Hindlimb muscle (tissue), 1 donor: ENCODE results near the gene AMOTL1. TPM values are rescaled to one million over a fixed set of nuclear protein-coding genes. Genes with fewer than 3 reads are reported as not detected.

Experiments used
- DNase-seq: peaks from one replicate; pipeline ENCODE4 v3.0.0-alpha.2; 2013
- polyA plus RNA-seq: library from polyadenylated mRNA; unstranded; fragments of 120-200 nt; gene quantifications from one replicate; pipeline ENCODE4 v1.2.1, GENCODE V29; 2013; ENCODE audit not compliant: insufficient read length

The AMOTL1 gene, protein sequence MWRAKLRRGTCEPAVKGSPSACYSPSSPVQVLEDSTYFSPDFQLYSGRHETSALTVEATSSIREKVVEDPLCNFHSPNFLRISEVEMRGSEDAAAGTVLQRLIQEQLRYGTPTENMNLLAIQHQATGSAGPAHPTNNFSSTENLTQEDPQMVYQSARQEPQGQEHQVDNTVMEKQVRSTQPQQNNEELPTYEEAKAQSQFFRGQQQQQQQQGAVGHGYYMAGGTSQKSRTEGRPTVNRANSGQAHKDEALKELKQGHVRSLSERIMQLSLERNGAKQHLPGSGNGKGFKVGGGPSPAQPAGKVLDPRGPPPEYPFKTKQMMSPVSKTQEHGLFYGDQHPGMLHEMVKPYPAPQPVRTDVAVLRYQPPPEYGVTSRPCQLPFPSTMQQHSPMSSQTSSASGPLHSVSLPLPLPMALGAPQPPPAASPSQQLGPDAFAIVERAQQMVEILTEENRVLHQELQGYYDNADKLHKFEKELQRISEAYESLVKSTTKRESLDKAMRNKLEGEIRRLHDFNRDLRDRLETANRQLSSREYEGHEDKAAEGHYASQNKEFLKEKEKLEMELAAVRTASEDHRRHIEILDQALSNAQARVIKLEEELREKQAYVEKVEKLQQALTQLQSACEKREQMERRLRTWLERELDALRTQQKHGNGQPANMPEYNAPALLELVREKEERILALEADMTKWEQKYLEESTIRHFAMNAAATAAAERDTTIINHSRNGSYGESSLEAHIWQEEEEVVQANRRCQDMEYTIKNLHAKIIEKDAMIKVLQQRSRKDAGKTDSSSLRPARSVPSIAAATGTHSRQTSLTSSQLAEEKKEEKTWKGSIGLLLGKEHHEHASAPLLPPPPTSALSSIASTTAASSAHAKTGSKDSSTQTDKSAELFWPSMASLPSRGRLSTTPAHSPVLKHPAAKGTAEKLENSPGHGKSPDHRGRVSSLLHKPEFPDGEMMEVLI
- polyA plus RNA-seq, result 50.6 TPM

DNA sequence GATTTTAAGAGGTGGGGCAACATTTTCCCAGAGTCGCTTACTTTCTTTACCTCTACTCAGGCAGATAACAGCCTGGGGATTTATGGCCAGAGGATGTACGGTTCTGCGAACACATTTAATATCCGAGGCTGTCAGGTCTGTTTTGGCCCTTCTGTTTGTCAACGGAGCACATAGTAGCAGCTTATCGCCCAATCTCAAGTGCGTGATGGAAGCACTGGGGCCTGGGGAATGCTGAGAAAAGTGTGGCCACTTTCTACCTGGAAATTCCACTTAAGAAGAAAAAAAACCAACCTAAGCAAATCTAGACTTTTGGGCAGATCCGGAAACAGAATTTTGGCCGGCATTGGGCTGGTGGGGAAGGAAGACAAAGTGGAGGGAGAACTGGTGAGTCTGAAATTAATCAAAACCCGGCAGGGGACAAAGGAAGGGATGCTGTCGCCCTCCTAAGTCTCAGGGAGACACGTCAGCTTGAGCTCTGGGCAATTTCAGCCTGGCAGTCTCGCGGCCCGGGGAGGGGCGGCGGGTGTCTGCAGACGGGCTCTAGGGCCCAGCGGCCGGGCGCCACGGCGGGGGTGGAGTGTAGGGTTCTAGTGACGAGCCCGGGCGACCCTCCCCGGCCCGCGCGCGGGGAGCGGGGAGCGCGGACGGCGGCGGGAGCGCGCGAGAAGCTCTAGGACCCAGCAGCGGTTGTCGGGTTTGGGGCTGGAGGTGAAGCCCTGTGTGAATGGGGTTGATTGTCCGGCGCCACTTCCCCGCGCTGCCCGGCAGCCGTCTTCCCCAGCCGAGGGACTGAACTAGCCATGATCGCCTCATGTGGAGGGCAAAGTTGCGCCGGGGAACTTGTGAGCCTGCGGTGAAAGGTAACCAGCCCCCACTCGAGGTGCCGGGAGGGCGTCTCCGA lies at the start of gene AMOTL1:
AMOTL1 (plus strand) TSS at position 656 of the 901 bp plus-strand sequence; CDS start at position 812, 156 bp downstream.
- DNase-seq, result peak; percentile 93

DNA sequence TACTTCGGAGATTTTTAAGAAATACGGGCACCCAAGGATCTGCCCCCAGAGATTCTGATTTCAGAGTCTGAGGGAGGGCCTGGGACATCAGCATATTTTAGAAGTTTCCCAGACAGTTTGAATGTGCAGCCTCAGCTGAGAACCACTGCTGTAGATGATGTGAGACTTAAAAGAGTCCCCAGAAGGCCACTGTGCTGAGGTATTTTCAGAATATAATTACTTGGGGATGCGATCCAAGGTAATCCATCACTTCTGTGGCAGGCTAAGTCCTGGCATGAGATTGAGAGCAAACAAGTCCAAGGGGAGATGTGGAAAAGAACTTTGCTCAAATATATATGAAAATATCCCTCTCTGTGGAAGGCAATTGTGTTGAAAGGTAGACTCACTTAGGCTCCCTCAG lies 48.3 kb upstream of the AMOTL1 start:
- DNase-seq, result no peak

DNA sequence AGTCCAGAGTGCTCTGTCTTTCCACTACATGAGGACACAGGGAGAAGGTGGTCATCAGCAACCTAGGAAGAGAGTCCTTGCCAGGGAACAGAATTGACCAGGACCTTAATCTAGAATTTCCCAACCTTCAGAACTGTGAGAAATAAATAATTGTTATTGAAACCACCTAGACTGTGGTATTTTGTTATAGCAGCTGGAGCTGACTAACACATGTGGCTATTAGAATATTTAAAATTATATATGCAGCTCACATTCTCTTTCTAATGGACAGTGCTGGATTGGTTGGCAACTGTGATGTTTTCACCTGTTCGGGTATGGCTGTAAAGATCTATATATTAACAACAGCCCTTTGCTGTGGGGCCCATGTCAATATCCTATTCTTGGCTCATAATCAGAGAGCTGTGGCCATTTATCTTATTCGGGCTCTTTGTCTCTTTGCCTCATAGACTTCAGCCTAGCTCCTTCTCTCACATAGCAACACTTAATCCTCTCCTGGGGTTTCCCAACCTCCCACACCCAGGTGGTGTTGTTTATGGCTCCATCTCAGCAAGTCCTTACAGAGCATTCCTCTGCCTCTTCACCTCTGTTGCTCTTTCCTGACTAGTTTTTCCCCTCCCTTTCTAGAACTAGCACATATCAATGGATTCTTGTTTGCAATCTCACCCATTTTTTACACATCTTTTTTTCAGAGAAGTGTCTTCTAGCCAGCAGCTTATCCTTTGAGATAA lies 46.4 kb upstream of the AMOTL1 start:
- no peak for DNase-seq

DNA sequence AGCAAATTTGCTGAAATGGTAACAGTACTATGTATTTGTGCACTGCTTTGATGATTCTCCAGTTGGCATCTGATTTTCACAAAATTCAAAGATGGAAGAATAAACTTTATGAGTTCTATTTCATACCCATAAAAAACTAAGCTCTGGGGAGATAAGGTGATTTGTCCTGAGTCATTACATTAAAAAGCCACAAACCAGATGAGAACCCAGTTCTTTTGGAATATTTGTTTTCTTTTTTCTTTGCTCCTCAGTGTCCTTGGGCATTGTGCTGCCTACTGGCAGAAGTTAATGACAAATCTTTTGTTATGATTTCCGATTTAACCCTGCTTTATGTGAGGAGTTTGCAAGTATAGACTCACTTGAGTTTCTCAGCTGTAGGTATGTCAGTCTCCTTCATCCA lies 45.4 kb upstream of the AMOTL1 start:
- DNase-seq, result no peak

DNA sequence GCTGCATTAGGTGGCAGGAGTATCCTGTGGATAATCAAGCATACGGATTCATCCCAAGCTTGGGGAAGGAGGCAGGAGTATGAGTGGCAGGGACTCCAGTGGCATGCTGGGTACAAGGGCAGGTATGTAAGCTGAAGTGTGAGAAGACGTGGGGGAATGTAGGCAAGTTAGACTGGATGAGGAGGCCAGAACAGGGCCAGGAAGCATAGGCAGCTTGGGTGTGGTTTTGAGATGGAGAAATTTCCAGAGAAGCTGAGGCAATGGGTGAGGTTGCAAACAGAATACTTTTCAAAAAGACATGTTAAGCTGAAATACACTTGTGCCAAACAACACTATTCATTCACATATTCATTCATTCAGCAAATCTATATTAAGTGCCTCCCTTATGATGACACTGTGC lies 43.1 kb upstream of the AMOTL1 start:
- no peak for DNase-seq

DNA sequence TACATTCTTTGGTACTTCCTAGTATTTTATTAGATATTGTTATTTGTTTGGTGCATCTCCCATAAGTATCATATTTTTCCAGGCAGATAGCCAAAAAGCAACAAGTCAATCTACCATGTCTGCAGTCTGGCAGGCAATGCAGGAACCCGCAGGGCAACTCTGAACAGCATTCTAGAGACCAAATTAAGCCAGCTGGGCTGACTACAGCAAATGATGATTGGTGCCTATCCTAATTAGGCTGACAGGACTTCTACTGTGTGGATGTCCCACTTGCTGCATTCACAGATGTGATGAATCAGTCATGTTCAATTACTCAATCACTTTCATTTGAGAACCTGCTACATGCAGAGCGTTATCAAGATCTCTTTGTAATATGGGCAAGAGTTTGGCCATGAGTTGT lies 40.3 kb upstream of the AMOTL1 start:
- no peak for DNase-seq

DNA sequence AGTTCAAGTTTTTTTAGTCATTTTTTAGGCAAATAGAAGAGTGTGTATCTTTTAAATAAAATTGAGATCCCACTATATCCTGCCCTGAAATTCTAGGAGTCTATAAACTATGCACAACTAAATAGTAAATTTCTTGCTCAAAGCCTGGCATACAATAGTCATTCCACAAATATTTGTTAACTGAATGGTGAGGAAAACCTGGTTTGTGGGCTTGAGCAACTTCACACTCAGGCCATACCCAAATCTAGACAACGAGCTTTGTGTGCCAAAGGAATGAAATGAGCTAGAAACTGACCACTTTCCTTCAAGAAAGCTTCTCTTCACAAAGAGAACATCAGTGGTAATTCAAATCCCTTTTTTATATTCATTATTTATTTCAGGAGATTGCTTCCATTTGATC lies 39.6 kb upstream of the AMOTL1 start:
- no peak for DNase-seq

DNA sequence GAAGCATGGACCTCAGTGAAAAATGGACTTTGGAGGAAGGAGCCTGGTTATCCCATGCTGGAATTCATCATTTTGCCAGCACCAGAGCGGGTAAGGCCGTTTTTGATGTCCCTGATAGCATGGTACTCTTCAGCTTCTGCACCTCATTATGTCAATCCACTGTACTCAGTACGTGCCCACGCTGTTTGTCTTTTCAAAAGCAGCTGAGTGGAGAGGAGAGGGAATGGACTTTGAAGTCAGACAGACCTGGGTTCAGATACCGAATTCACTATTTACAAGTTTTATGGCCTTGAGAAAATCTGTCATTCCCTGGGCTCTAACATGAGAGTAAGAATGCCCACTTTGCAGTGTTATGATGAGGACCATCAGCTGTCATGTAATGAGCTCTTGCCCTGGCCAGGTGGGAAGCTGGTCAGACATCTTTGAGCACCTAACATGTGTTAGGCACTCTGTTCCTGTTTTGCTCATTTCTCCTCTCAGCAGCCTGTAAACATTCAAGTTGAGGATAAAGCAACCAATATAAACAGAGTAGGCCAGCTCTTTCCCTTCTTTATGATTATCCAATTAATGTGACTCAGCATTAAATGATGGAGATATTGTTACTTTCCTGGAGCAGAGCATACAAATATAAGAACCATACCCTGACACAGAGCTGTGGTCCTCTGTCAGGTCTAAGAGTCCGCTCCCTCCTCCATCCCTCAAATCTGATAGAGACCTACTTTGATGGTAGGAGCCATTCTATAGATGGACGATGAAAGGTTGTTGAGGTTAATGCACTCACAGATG lies 39.0 kb upstream of the AMOTL1 start:
- no peak for DNase-seq

DNA sequence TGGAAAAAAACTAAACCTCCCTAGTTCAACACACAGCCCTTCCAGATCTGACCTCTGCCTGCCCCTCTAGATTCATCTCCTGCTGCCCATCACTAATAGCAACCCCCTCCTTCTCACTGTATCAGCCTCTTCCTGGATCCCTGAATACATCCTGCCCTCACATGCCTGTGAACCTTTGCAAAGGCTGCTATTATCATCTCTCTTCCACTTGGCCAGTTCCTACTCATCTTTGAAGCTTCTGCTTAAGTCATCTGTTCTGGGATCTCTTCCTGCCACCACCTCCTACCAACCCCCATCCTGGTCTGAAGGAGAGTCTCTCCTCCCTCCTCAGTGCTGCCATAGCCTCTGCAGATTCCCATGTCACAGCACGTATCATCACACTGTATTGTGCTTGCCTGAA lies 38.0 kb upstream of the AMOTL1 start:
- DNase-seq, result no peak

DNA sequence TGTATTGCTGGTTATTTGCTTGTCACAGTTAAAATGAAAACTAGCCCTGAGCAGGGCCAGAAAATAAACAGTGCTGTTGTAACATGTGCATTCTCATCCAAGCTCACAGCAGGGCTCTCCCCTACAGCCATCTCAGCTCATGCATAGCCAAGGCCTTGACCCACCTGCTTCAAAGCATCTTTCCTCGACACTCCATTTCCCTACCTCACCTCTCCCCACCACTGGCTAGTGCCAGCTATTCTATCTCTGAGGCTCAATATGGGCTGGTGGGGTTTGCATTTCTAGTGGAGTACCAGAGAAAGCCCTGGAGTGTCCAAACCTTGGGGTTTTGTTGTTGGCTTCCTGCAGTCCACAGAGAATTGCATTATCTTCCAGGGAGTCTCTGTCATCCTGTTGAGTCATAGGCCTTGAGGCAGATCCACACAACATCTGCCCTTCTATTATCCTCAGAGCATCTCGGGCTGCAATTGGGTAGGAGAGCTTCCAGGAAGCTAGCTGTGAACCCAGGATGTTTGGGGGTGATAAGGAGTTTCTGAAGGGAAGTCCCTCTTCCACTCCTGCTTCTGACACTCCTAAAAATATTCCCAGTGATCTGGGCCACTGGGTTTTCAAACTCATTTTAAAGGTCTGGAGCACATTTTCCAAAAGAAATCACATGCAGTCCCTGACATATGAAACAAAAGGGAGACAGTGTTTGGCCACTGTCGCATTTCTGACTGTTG lies 36.1 kb upstream of the AMOTL1 start:
- no peak for DNase-seq

DNA sequence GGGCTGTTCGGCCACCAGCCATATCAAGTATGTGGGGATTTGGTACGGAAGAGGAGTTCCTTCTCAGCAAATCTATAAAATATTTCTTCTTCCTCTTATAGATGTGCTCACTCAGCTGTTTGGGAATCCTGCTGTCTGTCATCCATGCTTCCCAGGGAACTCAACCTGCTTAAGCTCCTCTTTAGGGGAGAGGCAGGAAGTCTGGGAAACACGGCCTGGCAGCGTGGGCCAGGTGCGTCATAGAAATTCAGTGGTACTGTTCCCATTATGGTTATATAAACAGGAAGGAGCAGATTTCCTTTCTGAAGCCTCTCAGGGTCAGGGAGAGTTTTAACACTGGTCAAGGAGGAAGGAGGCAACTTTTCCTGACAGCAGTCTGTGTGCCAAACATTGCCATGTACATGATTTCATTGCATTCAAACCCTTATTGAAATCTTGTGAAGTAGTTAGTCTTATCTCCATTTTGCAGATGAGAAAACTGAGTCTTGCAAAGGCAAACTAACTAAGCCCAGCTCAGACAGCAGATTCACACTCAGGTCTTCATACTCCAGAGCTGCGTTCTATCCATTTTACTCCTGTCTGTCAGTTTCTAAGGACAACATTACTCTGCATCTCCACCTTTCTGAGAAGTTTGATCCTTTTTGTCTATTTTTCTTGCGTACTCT lies 35.4 kb upstream of the AMOTL1 start:
- peak; percentile 36 for DNase-seq

DNA sequence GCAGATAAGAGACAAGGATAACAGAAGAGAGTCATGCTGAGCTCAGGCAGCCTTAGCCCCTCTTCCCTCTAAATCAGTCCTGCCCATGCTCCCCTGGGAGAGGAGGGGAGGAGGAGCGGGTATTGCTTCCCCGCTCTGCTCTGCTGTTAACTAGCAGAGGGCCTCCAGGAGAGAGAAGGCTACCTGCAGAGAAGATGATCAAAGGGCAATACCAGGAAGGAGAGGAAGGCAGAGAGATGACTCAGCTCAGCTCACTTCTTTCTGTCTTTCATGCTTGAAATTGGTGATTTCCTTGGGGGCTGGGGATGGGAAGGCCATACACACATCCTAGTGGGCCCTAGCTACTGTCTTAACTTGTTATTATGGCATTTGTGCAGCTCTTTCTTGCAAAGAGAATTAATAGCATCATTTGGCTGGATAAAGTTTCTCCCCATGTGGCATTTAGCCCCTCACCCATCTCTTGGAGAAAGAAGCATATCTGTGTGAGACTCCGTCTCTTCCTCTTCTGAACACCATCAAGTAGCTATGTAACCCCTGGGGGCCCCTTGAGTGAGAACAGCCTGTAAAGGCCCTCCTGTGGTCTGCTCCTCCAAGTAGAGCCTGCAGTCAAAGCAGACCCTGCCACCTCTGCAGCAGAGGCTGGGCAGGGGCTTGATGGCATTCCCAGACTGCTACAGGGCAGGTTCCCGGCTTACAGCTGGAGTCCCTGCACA lies 33.4 kb upstream of the AMOTL1 start:
- DNase-seq, result no peak

DNA sequence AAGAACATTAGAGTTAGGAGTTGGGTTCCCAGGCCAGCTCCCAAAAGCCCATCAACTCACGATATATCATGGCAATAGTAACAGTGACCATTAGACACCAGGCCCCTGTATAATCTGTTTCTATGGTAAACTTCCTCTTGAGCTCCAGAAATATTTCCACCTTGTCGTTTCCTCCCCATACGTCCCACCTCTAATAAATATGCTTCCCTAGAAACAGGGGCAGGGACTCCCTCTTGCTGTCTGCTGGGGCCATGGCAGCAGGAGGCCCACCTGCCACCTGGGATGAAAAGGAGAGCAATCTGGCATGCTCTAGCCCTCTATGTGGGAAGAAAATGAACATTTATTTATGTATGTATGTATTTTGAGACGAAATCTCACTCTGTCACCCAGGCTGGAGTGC lies 32.2 kb upstream of the AMOTL1 start:
- no peak for DNase-seq

DNA sequence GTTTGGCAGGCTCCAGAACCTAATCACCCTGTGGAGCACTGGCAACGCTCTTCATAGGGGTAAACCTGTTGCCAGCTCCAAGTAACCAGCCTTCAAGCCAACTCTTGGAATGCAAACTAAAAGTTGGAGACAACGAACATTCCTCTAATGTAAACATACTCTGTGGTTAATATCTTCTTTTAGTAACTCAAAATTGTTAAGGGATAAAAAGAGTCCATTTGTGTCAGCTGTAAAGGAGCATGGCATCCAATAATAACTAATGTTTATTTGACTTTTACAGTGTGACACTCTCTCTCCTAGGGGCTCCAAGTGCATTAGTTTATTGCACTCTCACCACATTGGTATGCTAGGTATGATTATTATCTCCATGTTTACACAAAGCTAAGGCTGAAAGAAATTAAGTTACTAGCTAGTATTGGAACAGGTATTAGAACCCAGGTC lies 31.0 kb upstream of the AMOTL1 start:
- DNase-seq, result no peak

DNA sequence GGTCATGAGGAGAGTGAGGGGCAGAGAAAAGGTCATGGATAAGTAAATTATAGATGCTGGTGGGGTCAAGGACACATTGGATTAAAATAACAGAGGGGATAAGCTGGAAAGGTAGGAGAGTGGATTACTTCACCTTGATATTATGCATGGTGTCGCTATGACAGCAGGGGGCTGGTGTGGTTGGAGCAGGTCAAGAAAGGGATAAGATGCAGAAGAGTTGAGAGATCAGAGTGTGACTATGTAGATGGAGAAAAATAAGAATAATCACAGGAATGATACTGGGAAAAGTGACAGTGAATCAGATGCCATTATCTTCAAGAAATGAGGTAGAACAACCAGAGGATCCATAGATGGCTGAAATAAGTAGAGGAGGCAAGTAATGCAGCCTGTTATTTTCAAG lies 29.4 kb upstream of the AMOTL1 start:
- no peak for DNase-seq

DNA sequence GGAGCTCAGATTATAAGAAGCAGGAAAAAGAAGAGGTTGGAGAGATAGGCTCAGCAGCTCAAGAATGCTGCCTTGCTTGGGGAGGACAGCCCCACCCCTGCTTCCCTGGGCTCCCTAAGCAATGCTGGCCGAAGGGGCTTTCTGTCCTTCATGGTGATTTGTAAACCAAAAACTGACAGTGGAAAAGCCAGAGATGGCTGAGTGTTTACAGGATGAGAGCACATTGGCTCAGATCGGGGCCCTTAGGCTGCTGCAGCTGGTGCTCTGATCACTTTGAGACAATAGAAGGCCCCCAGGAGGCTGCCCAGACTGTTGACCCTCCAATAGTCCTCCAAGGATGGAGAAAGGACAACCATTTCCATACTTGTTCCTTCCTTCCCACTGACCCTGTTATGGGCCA lies 28.8 kb upstream of the AMOTL1 start:
- DNase-seq, result no peak

DNA sequence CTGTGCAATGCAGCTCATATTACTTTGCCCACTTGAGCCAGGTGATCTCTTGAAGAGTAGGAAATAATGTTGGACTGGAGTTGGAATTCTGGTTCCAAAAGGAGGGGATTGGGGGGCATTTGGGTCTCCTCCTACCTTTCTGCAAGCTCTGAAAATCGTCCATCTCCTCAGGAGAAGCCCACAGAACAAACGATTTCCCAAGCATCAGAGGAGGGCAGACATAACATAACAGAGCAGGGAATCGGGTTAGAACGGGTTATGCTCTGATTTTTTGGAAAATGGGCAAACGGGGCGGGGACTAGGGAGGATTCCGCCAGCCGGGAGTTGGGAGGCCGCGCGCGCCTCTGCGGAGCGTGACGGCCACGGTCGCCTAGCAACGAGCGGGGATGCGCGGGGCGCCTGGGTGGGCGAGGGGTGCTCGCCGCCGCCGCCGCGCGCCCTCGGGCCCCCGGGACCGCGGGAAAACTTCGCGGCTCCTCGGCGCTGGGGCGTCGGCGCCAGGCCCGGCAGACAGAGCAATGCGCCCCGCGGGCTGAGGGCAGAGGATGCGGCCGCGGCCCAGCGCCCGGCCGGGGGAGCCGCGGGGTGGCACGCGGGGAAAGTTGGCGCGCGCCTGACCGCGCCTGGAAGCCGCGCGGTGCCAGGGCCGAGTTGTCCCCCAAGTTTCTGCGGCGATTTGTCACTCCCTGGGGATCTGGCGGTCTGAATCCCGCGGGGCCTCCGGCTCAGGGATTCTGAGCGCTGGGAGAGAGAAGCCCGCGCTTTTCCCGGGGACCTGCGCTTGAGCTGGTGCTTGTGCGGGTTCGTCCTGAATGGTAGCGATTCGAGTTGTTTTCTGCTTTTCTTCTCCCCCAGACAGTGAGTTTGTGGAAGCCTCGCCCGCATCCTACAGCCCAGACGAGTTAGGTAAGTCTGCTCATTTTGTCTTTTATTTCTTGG lies 27.8 kb upstream of the AMOTL1 start:
- peak; percentile 80 for DNase-seq
